HG02938 (cell line): ENCODE results near the gene SVOPL.
"Not testable (repeated sequence)": the region's sequence is repeated elsewhere in the genome, so short reads cannot be mapped to it uniquely, and the experiment has no call there.

Source experiments
- ATAC-seq: cut with Tn5 transposase; IDR thresholded peaks from one replicate; pipeline ENCODE4 v1.9.1; 2021; ENCODE audit warnings: mild to moderate bottlenecking, moderate library complexity; ENCODE audit not compliant: unreplicated experiment

The SVOPL gene

GRCh38 chr7:138700857-138701536, at the start of gene SVOPL:
TSS of gene SVOPL (minus strand) at chr7:138701362. CDS start at chr7:138679045, 22,317 bp downstream.
- no peak for ATAC-seq

- ATAC-seq = no peak
Observed at GRCh38 chr7:138750473-138750872, 49.3 kb upstream of the SVOPL start.

DNA sequence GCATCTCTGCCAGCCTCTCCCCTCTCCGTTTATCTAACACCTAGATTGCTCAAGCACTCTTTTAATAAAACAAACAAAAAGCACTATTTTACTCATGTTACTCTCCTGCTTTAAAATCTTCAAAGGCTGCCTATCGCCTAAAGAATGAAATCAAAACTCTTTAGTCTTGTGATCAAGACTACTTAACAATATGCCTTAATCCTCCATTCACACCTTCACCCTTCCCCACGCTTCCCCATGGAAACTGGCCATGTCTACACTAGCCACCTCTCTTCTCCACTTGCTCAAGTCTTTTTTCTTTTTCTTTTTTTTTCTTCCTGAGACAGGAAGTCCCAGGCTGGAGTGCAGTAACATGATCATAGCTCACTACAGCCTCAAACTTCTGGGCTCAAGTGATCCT, 48.8 kb upstream of the SVOPL start:
- ATAC-seq = no peak

DNA sequence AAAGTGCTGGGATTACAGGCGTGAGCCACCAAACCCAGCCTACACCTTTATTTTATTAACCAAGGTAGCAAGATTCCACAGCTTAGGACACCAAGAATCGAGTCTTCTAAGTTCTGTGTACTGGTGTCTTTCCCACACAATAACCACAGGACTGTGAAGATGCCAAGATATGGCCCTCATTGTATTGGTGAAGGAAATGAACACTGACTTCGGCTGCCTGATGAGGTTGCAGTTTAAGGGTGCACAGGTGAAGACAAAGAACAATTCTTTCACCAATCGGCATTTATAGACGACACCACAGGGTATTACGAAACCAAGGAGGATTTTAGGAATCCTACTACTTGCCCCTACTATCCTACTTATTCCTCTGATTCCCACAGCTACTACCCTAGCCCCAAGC, 47.5 kb upstream of the SVOPL start:
- no peak for ATAC-seq

- ATAC-seq = no peak
Observed at GRCh38 chr7:138746073-138746472, 44.9 kb upstream of the SVOPL start.

- no peak for ATAC-seq
Observed at GRCh38 chr7:138745189-138745588, 44.0 kb upstream of the SVOPL start.

GRCh38 chr7:138741453-138741735, 40.2 kb upstream of the SVOPL start:
- no peak for ATAC-seq

DNA sequence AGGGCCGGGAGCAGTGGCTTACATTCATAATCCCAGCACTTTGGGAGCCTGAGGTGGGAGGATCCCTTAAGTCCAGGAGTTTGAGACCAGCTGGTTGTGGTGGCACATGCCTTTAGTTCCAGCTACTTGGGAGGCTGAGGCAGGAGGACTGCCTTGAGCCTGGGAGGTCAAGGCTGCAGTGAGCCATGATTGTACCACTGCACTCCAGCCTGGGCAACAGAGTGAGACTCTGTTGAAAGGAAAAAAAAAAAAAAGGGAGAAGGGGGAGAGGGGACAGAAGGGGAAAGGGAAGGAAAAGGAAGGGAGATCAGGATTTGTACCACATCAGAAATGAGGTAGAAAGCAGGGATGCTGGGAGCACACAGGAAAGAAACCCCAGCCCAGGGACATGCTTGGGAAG, 38.7 kb upstream of the SVOPL start:
- no peak for ATAC-seq

- peak; percentile 76 for ATAC-seq
Observed at GRCh38 chr7:138738551-138739335, 37.6 kb upstream of the SVOPL start.

GRCh38 chr7:138738114-138738513, 37.0 kb upstream of the SVOPL start:
- ATAC-seq = no peak

DNA sequence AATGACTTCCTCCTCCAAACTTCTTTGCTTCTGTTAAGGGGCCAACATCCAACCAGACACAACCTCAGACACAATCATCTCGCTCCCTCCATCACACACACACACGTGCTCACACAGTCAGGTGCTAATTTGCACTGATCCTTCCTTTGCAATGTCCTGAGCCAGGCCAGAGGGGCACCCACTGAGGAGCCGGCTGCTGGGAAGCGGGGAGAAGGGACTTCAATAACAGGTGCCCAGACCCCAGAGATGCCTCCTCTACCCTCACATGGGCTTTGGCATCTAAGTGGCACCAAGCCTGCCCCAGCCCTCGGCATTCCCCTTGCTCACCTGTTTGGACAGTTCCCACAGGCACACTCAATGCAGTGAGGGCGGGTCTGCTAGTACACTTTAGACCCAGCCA, 34.2 kb upstream of the SVOPL start:
- ATAC-seq = no peak

DNA sequence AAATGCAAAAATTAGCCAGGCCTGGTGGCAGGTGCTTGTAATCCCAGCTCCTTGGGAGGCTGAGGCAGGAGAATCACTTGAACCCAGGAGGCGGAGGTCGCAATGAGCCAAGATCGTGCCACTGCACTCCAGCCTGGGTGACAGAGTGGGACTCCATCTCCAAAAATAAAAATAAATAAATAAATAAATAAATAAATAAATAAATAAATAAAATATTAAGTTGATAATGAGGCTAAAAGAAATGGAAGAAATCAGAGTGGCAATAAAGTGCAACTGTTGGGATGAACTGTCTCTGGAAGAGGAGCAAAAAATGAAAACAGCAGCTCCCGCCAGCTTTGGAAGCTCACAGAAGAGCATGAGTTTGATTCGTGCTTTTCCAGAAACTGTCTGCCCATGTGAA, 30.6 kb upstream of the SVOPL start:
- ATAC-seq = not testable (repeated sequence)

DNA sequence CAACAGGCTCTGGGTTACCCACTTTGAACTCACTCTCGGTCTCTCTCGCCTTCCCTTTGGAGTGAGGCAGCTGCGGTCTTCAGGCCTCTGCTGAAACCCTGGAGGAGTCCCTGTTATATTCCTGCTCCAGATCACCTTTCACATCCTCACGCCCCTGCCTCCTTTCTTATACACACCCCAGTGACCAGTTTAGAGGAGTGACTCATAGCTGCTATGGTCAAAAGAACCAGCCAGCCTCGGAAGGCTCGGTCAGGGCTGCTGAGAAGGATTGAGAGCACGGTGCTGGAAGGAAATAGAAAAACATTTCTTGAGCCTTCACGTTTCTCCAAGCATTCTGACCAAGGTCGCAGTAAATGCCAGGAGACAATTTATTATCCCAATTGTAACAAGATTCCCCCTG, 28.3 kb upstream of the SVOPL start:
- ATAC-seq = no peak

DNA sequence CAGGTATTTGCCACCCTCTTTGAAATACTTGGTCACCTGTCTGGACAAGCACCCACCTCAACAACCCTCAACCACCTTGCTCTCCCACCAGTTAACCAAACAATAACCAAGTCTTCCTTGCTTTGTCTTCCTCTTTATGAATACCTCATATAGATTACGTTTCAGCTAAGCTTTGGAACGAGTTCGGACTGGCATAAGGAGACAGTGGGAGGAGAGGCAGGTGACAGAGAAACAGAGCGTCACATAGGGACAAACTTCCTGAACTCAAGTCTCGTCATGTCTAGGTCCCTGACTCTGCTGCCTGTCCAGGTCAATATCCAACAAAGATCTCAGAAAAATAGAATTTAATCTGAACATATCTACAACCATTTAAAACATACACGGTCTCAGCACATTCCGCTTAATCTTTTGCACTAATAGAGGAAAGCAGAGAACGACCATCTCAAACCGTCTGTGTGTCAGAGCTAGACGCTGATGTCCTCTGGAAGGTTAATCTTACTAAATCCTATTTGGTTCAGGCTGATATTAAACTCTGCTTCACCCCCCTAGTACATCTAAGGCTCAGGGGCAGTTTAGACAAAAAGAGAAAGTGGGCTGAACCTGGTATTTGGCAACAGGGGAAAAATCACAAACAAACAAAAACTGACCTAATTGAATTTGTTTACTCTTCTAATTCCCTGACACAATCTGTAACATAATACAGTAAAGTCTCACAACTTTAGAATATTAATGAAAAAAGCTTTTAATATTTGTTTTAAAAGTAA, 26.4 kb upstream of the SVOPL start:
- ATAC-seq = no peak

- no peak for ATAC-seq
Observed at GRCh38 chr7:138726288-138726687, 25.1 kb upstream of the SVOPL start.

DNA sequence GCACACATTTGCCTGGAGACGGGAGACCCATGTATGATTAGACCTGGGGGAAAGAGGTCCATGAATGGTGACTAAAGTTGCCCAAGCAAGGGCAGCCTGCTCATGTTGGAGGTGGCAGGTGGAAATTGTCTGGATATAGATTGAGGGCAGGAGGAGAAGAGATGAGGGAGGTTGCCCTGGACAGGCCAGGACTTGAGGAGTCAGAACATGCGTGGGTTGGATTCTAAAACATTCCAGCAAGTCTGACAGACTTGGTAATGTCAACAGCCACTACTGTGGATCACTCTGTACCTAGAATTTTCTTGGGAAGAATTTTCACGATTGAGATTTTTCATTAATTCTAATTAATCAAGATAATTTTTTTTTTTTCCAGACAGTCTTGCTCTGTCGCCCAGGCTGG, 19.1 kb upstream of the SVOPL start:
- no peak for ATAC-seq

GRCh38 chr7:138716889-138717288, 15.7 kb upstream of the SVOPL start:
- ATAC-seq = no peak

DNA sequence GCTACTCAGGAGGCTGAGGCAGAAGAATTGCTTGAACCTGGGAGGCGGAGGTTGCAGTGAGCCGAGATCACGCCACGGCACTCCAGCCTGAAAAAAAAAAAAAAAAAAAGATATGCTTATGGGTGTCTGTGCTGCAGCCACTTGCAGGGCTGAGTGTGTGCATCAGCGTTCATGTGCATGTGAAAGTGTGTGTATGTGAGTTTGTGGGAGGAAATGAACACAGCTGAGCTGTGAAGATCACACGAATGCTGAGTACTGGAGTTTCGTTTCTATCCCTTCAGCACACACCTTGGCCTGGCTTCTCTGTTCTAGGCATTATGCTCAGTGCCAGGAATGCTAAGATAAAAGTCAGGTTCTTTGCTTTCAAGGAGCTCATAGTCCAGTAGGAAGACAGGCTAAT, 12.0 kb upstream of the SVOPL start:
- ATAC-seq = no peak

GRCh38 chr7:138712652-138713051, 11.5 kb upstream of the SVOPL start:
- ATAC-seq = no peak

DNA sequence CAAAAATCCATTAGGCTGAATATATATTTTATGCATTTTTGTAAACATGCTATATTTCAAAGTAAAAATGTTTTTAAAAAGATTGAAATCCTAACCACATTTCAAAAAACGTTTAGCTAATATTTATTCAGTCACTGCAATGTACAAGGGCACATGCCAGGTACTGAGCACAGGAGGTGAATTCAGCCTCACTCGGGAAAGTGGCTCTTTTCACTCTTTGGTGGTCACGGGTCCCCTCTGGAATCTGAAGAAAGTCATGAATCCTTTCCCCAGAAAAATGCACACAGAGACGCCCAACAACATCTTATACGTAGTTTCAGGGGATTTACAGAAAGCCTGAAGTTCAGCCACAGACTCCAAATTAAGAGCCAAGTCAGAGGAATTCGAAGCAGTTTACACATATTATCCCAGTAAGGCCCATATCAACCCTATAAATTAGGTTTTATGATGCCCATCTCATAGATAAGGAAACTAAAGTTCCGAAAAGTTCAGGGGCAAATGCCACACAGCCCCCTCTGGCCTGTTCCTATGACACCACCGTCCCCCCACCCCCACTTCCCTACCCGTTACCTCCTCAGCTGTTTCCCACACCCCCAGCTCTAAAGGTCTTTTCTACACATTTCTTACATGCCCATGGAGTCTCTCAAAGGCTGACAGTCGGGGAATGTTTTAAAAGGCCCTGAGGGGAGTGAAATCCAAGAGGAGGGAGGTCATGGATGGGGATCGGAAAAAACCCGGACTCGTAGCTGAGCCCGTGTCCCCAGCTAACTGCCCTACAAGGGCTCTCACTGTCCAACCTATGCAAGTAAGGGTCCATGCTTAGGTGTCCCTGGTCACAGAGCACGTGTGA, 9.6 kb upstream of the SVOPL start:
- no peak for ATAC-seq

DNA sequence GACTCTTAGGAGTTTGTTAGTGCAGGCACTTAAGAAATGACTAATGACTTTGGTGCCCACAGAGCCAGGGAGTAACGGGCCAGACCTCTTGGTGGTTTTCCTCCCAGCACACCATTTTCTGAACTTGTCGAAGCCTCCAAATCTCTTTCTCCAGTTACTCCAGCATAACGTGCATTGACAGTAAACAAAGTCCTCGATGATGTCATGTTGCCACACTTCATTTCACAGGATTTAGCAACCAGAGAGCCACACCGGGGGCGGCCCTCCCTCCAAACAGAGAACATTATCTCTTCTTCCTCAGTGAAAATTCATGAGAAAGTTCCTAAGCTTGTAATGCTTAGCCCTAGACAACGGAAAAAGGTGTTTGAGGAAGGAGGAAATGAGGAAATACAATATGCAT, 4.0 kb upstream of the SVOPL start:
- no peak for ATAC-seq
